Natural killer cell treated with Interleukin-12 subunit alpha and Interleukin-12 subunit beta and Interleukin-15 and Interleukin-18, amount 100 ng/mL, for 72 hours (primary cell): ENCODE data around the gene RALGPS1. TPM values are rescaled to one million over a fixed set of nuclear protein-coding genes. Genes with fewer than 3 reads are reported as not detected.

Experiments
- ATAC-seq, 2 donors: fragments of 150-1000 bp; cut with Tn5 transposase in 1 of 2; sonication (Bioruptor Pico), chemical (Tn5 transposase) in 1 of 2; 2 replicates each; pipeline ENCODE4 v1.10.0; 2021
- DNase-seq: peaks from one replicate; pipeline ENCODE4 v3.0.0; 2022; ENCODE audit warnings: low spot score
- H3K27ac Mint-ChIP-seq, 2 donors: 1 replicate in 1 of 2; 2 replicates in 1 of 2; pipeline ENCODE4 v1.8.0; 2022; ENCODE audit warnings: mixed read lengths in 2 of 2, mild to moderate bottlenecking in 1 of 2, moderate library complexity in 1 of 2
- H3K27me3 Mint-ChIP-seq, 2 donors: 1 replicate in 1 of 2; 2 replicates in 1 of 2; pipeline ENCODE4 v1.8.0; 2022; ENCODE audit warnings: mixed read lengths in 2 of 2
- H3K36me3 Mint-ChIP-seq: one replicate; pipeline ENCODE4 v1.8.0; 2022; ENCODE audit warnings: mixed read lengths
- H3K4me1 Mint-ChIP-seq, 2 donors: 1 replicate in 1 of 2; 2 replicates in 1 of 2; pipeline ENCODE4 v1.8.0; 2022; ENCODE audit warnings: low read depth in 2 of 2, mixed read lengths in 2 of 2, mild to moderate bottlenecking in 1 of 2
- H3K4me3 Mint-ChIP-seq: one replicate; pipeline ENCODE4 v1.8.0; 2022; ENCODE audit warnings: mixed read lengths
- H3K9me3 Mint-ChIP-seq: 2 replicates; pipeline ENCODE4 v1.8.0; 2022; ENCODE audit warnings: mixed read lengths
- total RNA-seq, 2 donors: library from RNA; stranded (reverse); gene quantifications; one replicate each; pipeline ENCODE4 v1.2.3, GENCODE V29; 2022

RALGPS1 gene
- total RNA-seq, 2 donors from 2014 or later = 4.4 to 7.0 TPM

DNA sequence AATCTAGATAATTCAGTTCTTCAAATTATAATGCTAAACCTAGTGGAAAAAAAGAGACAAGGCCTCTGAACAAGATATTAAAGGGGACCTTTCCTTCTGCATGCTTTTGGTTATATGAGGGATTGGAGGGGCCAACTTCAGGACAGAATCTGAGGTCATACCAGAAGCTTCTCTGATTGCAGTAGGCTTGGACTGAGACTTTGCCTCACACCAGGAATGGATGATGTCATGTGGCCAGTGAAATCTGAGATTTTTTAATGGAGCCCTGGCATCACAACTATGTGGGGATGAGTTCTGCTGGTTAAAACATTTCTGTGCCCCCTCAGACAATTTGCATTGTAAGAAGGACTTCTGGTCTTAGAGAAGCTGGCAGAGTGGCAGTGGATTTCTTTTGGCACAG is 119.2 kb downstream of the RALGPS1 start:
- Mint-ChIP-seq H3K36me3 (no peaks in the 10 kb centered on the region), H3K9me3 (no peaks in the 10 kb centered on the region), H3K27me3 (no peaks in the 10 kb centered on the region), H3K27ac (no peak overlapping the region), H3K4me3 (no peak overlapping the region), H3K4me1 (no peaks in the 10 kb centered on the region)
- ATAC-seq = no peak
- DNase-seq = no peak

DNA sequence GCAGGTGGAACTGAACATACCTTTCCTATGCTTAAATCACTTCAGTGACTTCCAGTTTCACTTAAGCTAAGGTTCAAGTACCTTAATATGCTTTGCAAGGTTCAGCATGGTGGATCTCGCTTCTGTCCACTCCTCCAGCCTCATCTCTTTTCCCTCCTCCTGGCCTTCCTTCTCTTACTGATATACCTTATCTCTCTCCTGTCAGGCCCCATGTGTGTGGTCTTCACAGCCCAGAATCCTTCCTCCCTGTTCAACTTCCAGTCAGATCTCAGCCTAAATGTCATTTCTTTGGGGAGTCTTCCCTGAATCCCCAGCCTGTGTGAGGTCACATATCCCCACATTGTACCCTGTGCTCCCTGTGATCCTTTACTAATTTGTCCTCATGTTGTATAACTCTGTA is 120.1 kb downstream of the RALGPS1 start:
- Mint-ChIP-seq H3K9me3 (no peaks in the 10 kb centered on the region), H3K36me3 (no peaks in the 10 kb centered on the region), H3K4me3 (no peak overlapping the region), H3K4me1 (no peaks in the 10 kb centered on the region), H3K27me3 (no peaks in the 10 kb centered on the region), H3K27ac (no peak overlapping the region)
- no peak for ATAC-seq
- DNase-seq = no peak

DNA sequence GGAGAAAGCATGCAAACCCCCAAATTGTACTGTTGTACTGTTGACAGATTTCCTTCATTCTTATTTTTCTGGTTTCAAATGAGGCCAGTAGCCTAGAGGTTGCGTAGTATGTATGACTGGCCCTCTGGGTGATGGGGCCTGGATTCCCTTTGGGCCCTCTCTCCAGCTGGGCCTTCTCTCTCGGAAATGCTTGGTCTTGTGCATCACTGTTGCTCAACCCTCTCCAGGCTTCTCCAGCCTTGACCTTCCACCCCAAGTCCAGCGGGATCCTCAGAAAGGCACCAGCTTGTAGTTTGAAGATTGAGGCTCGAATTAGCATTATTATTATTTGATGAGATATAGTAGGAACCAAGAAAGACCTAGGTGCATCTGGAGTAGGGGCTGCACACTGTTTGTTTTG is 120.8 kb downstream of the RALGPS1 start:
- Mint-ChIP-seq H3K4me1 (no peaks in the 10 kb centered on the region), H3K27me3 (no peaks in the 10 kb centered on the region), H3K36me3 (no peaks in the 10 kb centered on the region), H3K4me3 (no peak overlapping the region), H3K9me3 (no peaks in the 10 kb centered on the region), H3K27ac (no peak overlapping the region)
- ATAC-seq = no peak
- no peak for DNase-seq

DNA sequence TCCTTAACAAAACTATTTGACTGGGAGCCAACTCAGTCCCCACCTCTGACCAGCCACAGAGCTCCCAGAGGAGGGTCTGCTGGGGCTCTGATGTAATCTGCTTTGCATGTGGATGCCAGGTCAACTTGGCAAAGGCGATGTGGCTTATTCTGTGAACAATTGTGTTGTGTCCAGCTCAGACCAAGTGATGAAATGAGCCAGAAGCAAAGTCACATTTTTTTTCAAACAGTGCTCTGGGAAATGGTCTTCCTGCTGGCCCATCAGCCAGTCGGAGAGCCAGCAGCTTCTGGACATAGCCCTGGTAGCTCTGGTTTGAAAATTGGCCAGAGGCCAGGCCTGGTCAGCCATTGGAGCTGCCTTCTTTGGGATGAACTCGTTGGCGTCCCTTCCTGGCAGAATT is 121.4 kb downstream of the RALGPS1 start:
- no peaks in the 10 kb centered on the region for H3K27me3 Mint-ChIP-seq
- ATAC-seq = no peak
- no peaks in the 10 kb centered on the region for H3K9me3 Mint-ChIP-seq
- no peak for DNase-seq
- no peaks in the 10 kb centered on the region for H3K4me1 Mint-ChIP-seq
- H3K27ac Mint-ChIP-seq = no peak overlapping the region
- H3K36me3 Mint-ChIP-seq = no peaks in the 10 kb centered on the region
- no peak overlapping the region for H3K4me3 Mint-ChIP-seq

DNA sequence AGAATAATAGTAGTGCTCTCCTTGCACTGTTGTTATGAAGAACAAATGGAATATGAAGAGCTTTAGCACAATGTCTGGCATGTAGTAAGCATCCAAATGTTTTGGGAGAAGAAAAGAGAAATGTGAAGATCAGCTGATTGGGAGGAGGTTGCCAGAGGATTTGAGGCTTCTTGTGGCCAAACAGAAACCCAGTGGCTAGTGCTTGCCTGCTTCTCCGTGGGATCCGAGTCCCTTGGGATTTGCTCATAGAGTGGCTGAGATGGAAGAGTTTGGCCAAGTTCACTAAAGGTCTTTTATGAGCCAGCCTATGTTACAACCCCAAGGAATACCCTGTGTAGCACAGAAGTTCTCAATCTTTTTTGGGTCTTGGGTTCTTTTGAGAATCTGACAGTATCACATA is 121.9 kb downstream of the RALGPS1 start:
- no peaks in the 10 kb centered on the region for H3K4me1 Mint-ChIP-seq
- H3K9me3 Mint-ChIP-seq = no peaks in the 10 kb centered on the region
- H3K27ac Mint-ChIP-seq = no peak overlapping the region
- no peaks in the 10 kb centered on the region for H3K36me3 Mint-ChIP-seq
- H3K27me3 Mint-ChIP-seq = no peaks in the 10 kb centered on the region
- ATAC-seq = no peak
- no peak for DNase-seq
- no peak overlapping the region for H3K4me3 Mint-ChIP-seq

DNA sequence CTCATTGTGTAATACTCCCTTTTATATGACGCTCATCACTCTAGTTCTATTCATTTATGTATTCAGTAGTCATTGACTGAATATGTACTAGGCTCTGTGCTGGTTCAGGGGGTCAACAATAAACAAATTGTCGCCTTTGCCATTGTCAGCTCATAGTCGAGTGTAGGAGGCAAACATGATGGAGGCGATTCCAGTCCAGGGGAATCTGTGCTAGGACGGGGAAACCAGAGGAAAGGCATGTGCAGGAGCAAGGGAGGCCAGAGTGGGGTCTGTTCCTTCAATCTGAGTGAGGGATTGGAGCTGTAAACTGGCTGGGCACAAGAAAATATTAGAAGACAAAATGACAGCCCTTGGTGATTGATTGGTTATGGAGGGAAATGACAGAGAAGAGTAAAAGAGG is 123.9 kb downstream of the RALGPS1 start:
- no peak for ATAC-seq
- H3K4me3 Mint-ChIP-seq = no peak overlapping the region
- no peaks in the 10 kb centered on the region for H3K9me3 Mint-ChIP-seq
- no peak for DNase-seq
- H3K27me3 Mint-ChIP-seq = no peaks in the 10 kb centered on the region
- H3K4me1 Mint-ChIP-seq = no peaks in the 10 kb centered on the region
- no peaks in the 10 kb centered on the region for H3K36me3 Mint-ChIP-seq
- no peak overlapping the region for H3K27ac Mint-ChIP-seq

DNA sequence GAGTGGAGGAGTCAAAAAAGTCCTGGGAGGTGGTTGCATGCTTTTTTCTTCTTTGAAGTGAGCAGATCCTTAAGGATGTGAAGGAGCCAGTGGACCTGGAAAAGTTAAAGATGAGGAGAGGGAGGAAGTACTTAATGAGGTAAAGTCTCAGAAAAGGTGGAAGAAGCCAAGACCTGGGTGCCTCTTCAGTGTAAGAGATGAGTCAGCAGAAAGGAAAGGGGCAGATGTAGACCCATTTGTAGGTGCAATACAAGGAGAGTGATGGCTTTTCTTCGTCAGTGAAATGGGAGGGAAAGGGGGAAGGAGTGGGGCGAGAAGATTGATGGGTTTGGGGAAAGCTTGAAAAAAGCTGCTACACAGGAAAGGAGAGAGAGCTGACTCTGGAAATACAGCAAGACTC is 124.9 kb downstream of the RALGPS1 start:
- Mint-ChIP-seq H3K27me3 (no peaks in the 10 kb centered on the region), H3K9me3 (no peaks in the 10 kb centered on the region), H3K27ac (no peak overlapping the region), H3K4me1 (no peaks in the 10 kb centered on the region), H3K36me3 (no peaks in the 10 kb centered on the region), H3K4me3 (no peak overlapping the region)
- ATAC-seq (no peak), DNase-seq (no peak)

DNA sequence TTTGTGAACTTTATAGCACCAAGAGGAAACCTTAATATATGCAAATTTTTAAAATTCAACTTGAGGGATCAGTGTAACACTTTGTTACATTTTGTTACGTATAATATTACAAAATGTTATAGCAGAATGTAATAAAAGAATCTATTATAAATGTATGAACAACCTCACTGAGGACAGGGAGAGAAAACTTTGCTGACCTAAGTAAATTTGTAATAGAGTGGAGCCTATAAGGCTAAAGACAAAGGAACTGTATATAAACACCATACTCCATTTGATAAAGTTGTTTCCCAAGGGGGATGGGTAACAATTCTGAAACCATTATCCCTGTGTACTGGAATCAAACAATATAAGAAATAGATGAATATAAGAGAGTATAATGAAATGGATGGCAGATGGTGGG is 130.6 kb downstream of the RALGPS1 start:
- H3K4me1 Mint-ChIP-seq = peaks cover 20 to 23% of the 10 kb centered on the region in 2 donors
- H3K36me3 Mint-ChIP-seq = no peaks in the 10 kb centered on the region
- H3K9me3 Mint-ChIP-seq = no peaks in the 10 kb centered on the region
- no peaks in the 10 kb centered on the region for H3K27me3 Mint-ChIP-seq
- ATAC-seq (no peak), DNase-seq (no peak)
- H3K27ac Mint-ChIP-seq = no peak overlapping the region
- no peak overlapping the region for H3K4me3 Mint-ChIP-seq

DNA sequence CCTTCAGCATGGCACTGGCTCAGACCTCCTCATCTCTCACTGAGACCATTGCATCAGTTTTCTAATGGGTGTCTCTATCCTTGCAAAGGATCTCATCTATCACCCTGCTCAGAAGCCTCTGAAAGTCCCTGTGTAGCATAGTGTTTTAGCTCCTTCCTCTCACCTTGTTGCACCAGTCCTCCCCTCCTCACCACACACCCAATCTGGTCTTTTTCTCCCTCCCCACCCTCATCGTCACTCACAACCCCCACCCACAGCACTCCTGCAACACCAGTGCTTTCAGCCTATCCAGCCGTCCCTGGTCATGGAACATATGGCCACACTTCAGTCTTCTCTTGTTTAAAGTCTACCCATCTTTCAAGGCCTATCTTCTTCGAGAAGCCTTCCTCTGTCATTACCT is 133.4 kb downstream of the RALGPS1 start:
- no peaks in the 10 kb centered on the region for H3K9me3 Mint-ChIP-seq
- peaks cover 24 to 28% of the 10 kb centered on the region in 2 donors for H3K4me1 Mint-ChIP-seq
- peak overlapping the region; percentile 77 for H3K4me3 Mint-ChIP-seq
- no peaks in the 10 kb centered on the region for H3K36me3 Mint-ChIP-seq
- DNase-seq (no peak), ATAC-seq (no peak)
- H3K27me3 Mint-ChIP-seq = no peaks in the 10 kb centered on the region
- peak overlapping the region; percentile 69 to 85 for H3K27ac Mint-ChIP-seq

DNA sequence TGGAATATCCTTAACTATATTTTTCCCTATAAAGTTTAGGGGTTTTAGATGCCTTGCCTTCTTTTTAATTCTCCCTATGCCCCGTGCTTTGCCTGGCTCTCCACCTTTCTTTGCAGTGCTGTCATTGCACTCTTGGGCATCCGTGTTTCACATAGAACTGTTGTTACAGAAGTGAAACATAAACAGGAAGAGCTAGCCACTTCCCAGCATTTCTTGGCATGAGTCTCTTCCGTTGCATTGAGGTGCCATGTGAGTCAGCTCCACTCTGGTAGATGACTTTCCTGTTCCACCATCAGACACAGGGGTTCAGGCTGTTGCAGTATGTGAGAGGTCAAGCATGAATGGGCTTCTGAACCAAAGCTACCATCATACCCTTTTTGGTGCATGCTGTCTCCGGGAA is 134.5 kb downstream of the RALGPS1 start:
- peak overlapping the region; percentile 69 to 85 for H3K27ac Mint-ChIP-seq
- H3K4me1 Mint-ChIP-seq = peaks cover 24 to 28% of the 10 kb centered on the region in 2 donors
- H3K27me3 Mint-ChIP-seq = no peaks in the 10 kb centered on the region
- no peaks in the 10 kb centered on the region for H3K9me3 Mint-ChIP-seq
- DNase-seq (no peak), ATAC-seq (peak; percentile 90 to 96)
- H3K4me3 Mint-ChIP-seq = peak overlapping the region; percentile 77
- no peaks in the 10 kb centered on the region for H3K36me3 Mint-ChIP-seq

DNA sequence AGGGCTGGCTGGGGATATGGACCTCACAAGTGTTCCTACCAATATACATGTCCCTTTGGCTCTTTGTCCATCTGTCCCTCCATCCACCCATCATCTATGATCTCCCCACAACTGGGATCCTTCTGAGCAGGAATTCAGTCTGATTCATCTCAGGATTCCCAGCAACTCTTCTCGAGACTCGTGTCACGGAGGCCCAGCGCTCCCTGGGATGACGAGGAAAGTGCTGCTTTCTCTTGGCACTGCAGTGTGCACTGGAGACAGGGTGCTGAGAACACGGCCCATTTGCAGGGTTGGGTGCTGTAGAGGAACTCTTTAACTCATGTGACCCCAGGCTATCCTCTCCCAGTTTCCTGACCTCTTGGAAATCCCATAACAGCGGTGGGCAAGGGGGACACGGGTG is 135.0 kb downstream of the RALGPS1 start:
- Mint-ChIP-seq H3K36me3 (no peaks in the 10 kb centered on the region), H3K4me1 (peaks cover 24 to 28% of the 10 kb centered on the region in 2 donors), H3K27ac (peak overlapping the region; percentile 69 to 85), H3K9me3 (no peaks in the 10 kb centered on the region), H3K27me3 (no peaks in the 10 kb centered on the region), H3K4me3 (peak overlapping the region; percentile 77)
- no peak for DNase-seq
- ATAC-seq = no peak

DNA sequence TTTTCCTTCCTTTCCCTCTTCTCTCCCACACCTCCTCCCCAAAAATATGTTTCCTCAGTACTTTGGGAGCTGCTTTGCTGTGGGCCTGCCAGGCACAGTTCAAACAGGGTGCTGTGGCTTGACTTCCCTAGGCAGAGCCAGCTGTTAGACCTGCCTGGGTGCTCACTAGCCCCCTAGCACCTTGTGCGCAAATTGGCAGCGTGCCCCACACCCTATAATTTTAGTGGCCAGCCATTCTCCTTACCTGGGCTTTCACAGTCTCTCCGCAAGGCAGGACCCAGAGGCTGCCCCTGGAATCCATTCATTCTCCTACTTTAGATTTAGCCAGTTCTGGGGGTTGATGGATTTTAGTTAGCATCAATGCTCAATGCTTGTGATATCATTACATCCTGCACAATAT is 135.6 kb downstream of the RALGPS1 start:
- no peaks in the 10 kb centered on the region for H3K36me3 Mint-ChIP-seq
- H3K4me3 Mint-ChIP-seq = no peak overlapping the region
- H3K27ac Mint-ChIP-seq = peak overlapping the region; percentile 69 to 85
- no peaks in the 10 kb centered on the region for H3K27me3 Mint-ChIP-seq
- ATAC-seq = no peak
- no peaks in the 10 kb centered on the region for H3K9me3 Mint-ChIP-seq
- no peak for DNase-seq
- peaks cover 24 to 28% of the 10 kb centered on the region in 2 donors for H3K4me1 Mint-ChIP-seq

DNA sequence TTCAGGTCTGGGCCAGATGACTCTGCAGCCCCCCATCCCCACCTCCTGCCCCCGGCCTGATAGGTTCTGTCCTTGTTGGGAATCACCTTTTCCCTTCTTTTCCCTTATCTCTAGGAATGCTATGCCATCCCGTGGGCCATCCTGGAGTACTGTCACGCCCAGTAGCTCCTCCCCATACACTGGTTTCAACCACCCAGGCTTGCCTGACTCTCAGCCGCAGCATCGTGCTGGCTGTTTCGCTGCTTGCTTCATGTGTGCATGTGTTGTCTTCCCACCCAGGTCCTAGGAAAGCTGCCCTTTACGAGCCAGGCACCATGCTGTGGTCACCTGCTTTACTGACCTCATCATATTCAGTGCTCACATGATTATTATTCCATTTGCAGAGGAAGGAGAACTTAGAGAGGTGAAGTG is 136.0 kb downstream of the RALGPS1 start:
- H3K4me1 Mint-ChIP-seq = peaks cover 24 to 28% of the 10 kb centered on the region in 2 donors
- H3K36me3 Mint-ChIP-seq = no peaks in the 10 kb centered on the region
- H3K27ac Mint-ChIP-seq = peak overlapping the region; percentile 69 to 85
- no peak overlapping the region for H3K4me3 Mint-ChIP-seq
- ATAC-seq = no peak
- DNase-seq = no peak
- no peaks in the 10 kb centered on the region for H3K27me3 Mint-ChIP-seq
- H3K9me3 Mint-ChIP-seq = no peaks in the 10 kb centered on the region

DNA sequence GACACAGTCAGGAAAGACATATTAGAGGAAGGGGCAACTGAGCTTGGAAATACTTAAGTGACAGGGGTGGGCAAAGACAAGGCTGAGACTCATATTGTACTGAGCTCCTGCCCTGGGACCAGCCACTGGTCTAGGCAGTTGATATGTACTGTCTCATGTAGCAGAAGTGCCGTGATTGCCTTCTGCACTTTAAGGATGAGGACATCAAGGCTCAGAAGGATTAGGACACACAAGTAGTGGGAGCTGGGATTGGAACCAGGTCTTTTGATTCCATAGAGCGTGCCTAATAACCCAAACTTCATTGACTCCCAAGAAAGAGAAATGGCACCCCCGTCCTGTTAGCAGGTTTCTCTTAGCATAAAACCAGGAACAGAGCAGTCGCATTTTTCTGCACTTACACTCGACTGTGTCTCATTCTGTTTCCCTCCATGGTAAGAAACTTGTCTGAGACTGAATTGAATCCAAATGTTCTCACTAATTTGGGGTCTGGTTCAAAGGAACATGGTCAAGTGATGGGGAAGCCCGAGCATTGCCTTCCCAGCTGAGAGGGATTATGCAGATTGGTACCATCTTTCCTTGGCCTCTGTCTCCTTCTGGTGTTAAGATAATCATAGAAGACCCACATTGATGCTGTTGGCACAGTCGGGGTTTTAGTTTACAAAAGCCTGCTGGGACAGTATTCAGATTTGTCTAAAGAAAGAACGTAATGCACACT is 137.5 kb downstream of the RALGPS1 start:
- Mint-ChIP-seq H3K4me3 (no peak overlapping the region), H3K27me3 (no peaks in the 10 kb centered on the region), H3K36me3 (no peaks in the 10 kb centered on the region), H3K4me1 (peaks cover 24 to 28% of the 10 kb centered on the region in 2 donors), H3K27ac (peak overlapping the region in 1 of 2 donors; percentile 18), H3K9me3 (no peaks in the 10 kb centered on the region)
- ATAC-seq (no peak), DNase-seq (no peak)
